ENCODE results near the gene FAM120A. TPM values are rescaled to one million over a fixed set of nuclear protein-coding genes. Genes with fewer than 3 reads are reported as not detected.

The FAM120A gene
- total RNA-seq, 4 donors from 2014 or later, result 81.7 to 125 (median 90.1) TPM

DNA sequence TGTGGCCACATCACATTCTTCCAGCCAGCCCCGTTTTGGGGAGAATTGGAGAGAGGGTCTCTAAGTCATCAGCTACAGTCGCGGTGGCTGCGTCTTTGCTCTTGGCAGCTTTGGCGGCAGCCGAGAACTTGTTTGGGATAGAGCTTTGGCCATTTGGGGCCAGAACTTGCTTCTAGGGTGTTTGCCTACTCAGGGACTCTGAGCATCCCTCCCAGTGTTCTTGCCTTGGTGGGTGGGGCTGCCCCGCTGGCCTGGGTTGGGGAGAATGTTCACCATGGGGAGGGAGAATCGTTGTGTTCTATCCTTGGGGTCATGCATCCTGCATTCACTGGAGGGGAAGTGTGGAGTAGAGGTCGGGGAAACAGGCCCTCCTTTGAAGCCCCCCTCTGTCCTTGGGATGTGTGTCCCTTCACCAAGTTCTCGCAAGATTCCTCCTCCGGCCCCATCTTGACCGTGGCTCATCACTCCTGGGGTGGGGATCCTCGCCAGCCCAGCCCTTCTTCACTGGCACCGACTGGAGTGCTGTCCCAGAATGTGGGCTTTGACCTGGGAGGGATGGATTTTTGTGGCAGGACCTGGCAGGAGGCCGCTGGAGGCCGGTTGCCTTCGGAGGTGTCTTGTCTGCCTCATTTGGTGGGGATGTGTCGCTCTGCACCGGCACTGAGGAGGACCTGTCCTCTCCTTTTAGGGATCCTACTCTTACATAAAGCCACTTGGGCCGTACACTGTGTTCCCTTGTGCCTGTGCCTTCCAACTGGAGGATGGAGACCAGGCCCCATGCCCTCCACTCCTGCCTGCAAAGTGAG, 128.4 kb downstream of the FAM120A start:
- intact Hi-C loops (cut with DNase I), result loop anchor here (10.0 kb wide), 1 partner anchor 415 kb away; no protein-coding TSS in a partner anchor
- H3K36me3 ChIP-seq, result no peaks in the 10 kb centered on the region
- peaks cover 61 to 69% (median 62%) of the 10 kb centered on the region in 4 donors for H3K4me1 ChIP-seq
- H3K4me3 ChIP-seq, result no peak overlapping the region
- H3K9me3 ChIP-seq, result no peaks in the 10 kb centered on the region
- no peaks in the 10 kb centered on the region for H3K27me3 ChIP-seq
- 76% methylated on average over 15 of the region's 20 CpGs for WGBS
- TF ChIP-seq POLR2A (IDR thresholded peaks at IDR 0.05; ENCODE audit: low read depth) (no peak), EP300 (IDR thresholded peaks at IDR 0.05) (no peak), POLR2AphosphoS5 (IDR thresholded peaks at IDR 0.05) (no peak)
- TF ChIP-seq, protein P1, sequence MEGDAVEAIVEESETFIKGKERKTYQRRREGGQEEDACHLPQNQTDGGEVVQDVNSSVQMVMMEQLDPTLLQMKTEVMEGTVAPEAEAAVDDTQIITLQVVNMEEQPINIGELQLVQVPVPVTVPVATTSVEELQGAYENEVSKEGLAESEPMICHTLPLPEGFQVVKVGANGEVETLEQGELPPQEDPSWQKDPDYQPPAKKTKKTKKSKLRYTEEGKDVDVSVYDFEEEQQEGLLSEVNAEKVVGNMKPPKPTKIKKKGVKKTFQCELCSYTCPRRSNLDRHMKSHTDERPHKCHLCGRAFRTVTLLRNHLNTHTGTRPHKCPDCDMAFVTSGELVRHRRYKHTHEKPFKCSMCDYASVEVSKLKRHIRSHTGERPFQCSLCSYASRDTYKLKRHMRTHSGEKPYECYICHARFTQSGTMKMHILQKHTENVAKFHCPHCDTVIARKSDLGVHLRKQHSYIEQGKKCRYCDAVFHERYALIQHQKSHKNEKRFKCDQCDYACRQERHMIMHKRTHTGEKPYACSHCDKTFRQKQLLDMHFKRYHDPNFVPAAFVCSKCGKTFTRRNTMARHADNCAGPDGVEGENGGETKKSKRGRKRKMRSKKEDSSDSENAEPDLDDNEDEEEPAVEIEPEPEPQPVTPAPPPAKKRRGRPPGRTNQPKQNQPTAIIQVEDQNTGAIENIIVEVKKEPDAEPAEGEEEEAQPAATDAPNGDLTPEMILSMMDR (IDR thresholded peaks at IDR 0.05), result no peak
- DNase-seq (ENCODE audit: extremely low spot score), result peak; percentile 88
- H3K27ac ChIP-seq (replicated peaks in 1 of 4), result peak overlapping the region; percentile 60 to 97 (median 94)

DNA sequence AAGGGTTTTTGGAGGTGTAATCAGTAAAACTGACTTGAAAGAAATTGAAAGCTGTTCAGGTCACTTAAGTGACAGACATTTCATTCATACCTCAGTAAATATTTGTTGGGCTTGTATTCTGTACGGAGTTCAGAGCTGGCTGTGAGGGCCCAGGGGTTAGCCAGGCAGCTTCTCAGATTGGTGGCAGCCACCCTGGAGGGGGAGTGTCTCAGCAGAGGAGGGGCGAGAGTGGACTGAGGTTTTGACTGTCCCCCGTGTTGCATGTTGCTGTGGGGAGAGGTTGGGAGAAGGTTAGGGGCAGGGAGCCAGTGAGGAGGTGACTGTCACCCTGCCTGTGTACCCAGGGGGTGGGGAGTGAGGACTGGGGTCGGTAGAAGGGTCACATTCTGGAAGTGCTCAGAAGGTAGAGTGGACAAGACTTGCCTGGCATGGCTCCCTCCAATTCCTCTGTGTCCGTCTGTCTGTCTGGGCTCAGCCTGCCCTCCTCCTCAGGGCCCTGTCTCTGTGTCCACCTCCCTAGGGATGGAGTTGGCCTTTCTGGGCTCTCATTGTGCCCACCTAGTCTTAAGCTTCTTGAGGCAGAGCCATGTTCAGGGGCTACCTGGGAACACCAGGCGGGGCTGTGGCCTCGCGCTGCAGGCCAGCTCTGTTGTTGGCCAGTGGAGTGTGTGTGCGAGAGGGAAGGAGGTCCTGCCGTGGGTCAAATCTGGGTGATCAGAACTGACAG, 129.3 kb downstream of the FAM120A start:
- intact Hi-C loops (cut with DNase I), result no loop called here

DNA sequence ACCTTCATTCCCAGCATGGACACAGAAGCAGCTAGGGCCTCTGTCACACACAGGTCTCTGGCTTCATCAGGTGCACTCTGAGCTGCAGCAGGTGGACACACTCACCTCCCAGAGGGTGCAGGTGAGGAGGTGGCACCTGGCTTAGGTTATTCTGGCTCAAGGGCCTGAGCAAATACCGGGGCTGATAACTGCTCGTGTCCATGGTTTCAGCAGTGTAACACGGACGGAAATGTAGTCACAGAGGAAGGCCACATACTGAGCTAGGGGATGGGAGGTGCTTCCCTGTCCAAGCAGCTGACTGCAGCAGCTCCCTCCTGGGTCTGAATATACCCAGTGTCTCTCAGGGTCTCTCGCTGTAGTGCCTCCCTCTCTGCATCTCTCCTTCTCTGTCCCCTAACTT, 130.6 kb downstream of the FAM120A start:
- H3K4me1 ChIP-seq, result peaks cover 66 to 82% (median 73%) of the 10 kb centered on the region in 4 donors
- 54% methylated on average over 5 of the region's 5 CpGs for WGBS
- peak overlapping the region in 1 of 4 donors; percentile 92 for H3K27ac ChIP-seq (replicated peaks in 1 of 4)
- H3K36me3 ChIP-seq, result no peaks in the 10 kb centered on the region
- TF ChIP-seq POLR2AphosphoS5 (IDR thresholded peaks at IDR 0.05) (no peak), POLR2A (IDR thresholded peaks at IDR 0.05; ENCODE audit: low read depth) (no peak), EP300 (IDR thresholded peaks at IDR 0.05) (no peak)
- TF ChIP-seq, protein P1 (IDR thresholded peaks at IDR 0.05), result no peak
- no peaks in the 10 kb centered on the region for H3K27me3 ChIP-seq
- H3K4me3 ChIP-seq, result no peak overlapping the region
- DNase-seq (ENCODE audit: extremely low spot score), result no peak
- H3K9me3 ChIP-seq, result no peaks in the 10 kb centered on the region
- intact Hi-C loops (cut with DNase I), result no loop called here

More for the DNA sequence above, 129.3 kb downstream of the FAM120A start:
- H3K27me3 ChIP-seq, result no peaks in the 10 kb centered on the region
- TF ChIP-seq, protein P1 (IDR thresholded peaks at IDR 0.05), result no peak
- TF ChIP-seq POLR2AphosphoS5 (IDR thresholded peaks at IDR 0.05), result no peak
- no peak for TF ChIP-seq POLR2A (IDR thresholded peaks at IDR 0.05; ENCODE audit: low read depth)
- no peak for TF ChIP-seq EP300 (IDR thresholded peaks at IDR 0.05)
- peak overlapping the region; percentile 60 to 97 (median 94) for H3K27ac ChIP-seq (replicated peaks in 1 of 4)
- peak; percentile 77 for DNase-seq (ENCODE audit: extremely low spot score)
- no peaks in the 10 kb centered on the region for H3K9me3 ChIP-seq
- WGBS, result 62% methylated on average over 10 of the region's 10 CpGs
- no peak overlapping the region for H3K4me3 ChIP-seq
- no peaks in the 10 kb centered on the region for H3K36me3 ChIP-seq
- H3K4me1 ChIP-seq, result peaks cover 53 to 69% (median 61%) of the 10 kb centered on the region in 4 donors

DNA sequence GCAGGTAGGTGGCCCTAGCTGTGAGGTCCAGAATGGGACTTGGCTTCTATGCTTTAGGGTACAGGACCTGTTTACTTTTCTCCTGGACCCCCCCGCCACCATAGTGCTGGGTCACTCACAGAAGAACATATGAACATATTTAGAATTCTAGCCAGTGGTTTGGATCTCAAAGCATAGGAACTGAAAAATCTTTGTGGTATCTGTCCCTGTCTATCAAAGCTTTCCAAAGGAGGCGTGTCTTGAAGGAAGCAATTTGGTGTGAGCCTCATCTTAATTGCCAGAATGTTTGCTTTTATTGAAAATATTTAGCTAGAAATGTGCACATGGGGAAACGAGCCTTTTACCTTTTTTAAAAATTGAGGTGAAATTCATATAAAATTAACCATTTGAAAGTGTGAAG, 131.1 kb downstream of the FAM120A start:
- intact Hi-C loops (cut with DNase I), result no loop called here
- Histone ChIP-seq H3K36me3 (no peaks in the 10 kb centered on the region), H3K9me3 (no peaks in the 10 kb centered on the region), H3K27me3 (no peaks in the 10 kb centered on the region), H3K4me3 (no peak overlapping the region), H3K4me1 (peaks cover 69 to 84% (median 75%) of the 10 kb centered on the region in 4 donors), H3K27ac (replicated peaks in 1 of 4) (peak overlapping the region in 1 of 4 donors; percentile 92)
- DNase-seq (ENCODE audit: extremely low spot score), result no peak
- no peak for TF ChIP-seq POLR2AphosphoS5 (IDR thresholded peaks at IDR 0.05)
- WGBS, result 77% methylated on average over 3 of the region's 3 CpGs

GRCh38 chr9:93585259-93585658, 133.8 kb downstream of the FAM120A start:
- WGBS, result 93% methylated on average over 4 of the region's 4 CpGs
- H3K9me3 ChIP-seq, result no peaks in the 10 kb centered on the region
- no peak for DNase-seq (ENCODE audit: extremely low spot score)
- H3K27me3 ChIP-seq, result no peaks in the 10 kb centered on the region
- TF ChIP-seq, protein P1 (IDR thresholded peaks at IDR 0.05), result no peak
- TF ChIP-seq POLR2AphosphoS5 (IDR thresholded peaks at IDR 0.05) (no peak), EP300 (IDR thresholded peaks at IDR 0.05) (no peak), POLR2A (IDR thresholded peaks at IDR 0.05; ENCODE audit: low read depth) (no peak)
- H3K27ac ChIP-seq (replicated peaks in 1 of 4), result no peak overlapping the region
- peaks cover 68 to 84% (median 71%) of the 10 kb centered on the region in 4 donors for H3K4me1 ChIP-seq
- H3K4me3 ChIP-seq, result no peak overlapping the region
- intact Hi-C loops (cut with DNase I), result no loop called here
- no peaks in the 10 kb centered on the region for H3K36me3 ChIP-seq

Measured in esophagus muscularis mucosa (tissue), 4 donors.